ENCODE results near the gene ZNF329. TPM values are rescaled to one million over a fixed set of nuclear protein-coding genes. Genes with fewer than 3 reads are reported as not detected.

ZNF329 gene
- total and polyA plus RNA-seq, 3 donors from 2014 or later = 19.8 to 24.2 (median 20.7) TPM

GRCh38 chr19:58089846-58090245 lies 60.7 kb downstream of the ZNF329 start:
- Histone ChIP-seq H3K36me3 (ENCODE audit: low read depth, missing control alignments) (no peaks in the 10 kb centered on the region), H3K4me1 (no peaks in the 10 kb centered on the region), H3K4me3 (no peak overlapping the region), H3K9me3 (no peaks in the 10 kb centered on the region), H3K27me3 (no peaks in the 10 kb centered on the region), H3K27ac (no peak overlapping the region)
- TF ChIP-seq CTCF (IDR thresholded peaks at IDR 0.05) (no peak), POLR2A (IDR thresholded peaks at IDR 0.05) (no peak)
- WGBS, 2 donors = 86 to 99% methylated on average over 1 to 15 of the region's 16 CpGs
- intact Hi-C loops (cut with DNase I; ENCODE audit: low total_unique reads) = no loop called here
- no peak for DNase-seq

- H3K9me3 ChIP-seq = no peaks in the 10 kb centered on the region
Measured at GRCh38 chr19:58088521-58089052, 62.0 kb downstream of the ZNF329 start.

GRCh38 chr19:58086825-58087710 lies 63.5 kb downstream of the ZNF329 start:
- intact Hi-C loops (cut with DNase I; ENCODE audit: low total_unique reads) = no loop called here
- TF ChIP-seq POLR2A (IDR thresholded peaks at IDR 0.05) = no peak
- no peak for TF ChIP-seq CTCF (IDR thresholded peaks at IDR 0.05)
- H3K36me3 ChIP-seq (ENCODE audit: low read depth, missing control alignments) = no peaks in the 10 kb centered on the region
- H3K9me3 ChIP-seq = no peaks in the 10 kb centered on the region
- no peaks in the 10 kb centered on the region for H3K4me1 ChIP-seq
- no peak overlapping the region for H3K27ac ChIP-seq
- no peak overlapping the region for H3K4me3 ChIP-seq
- H3K27me3 ChIP-seq = no peaks in the 10 kb centered on the region
- 95 to 96% methylated on average over 13 to 23 of the region's 23 CpGs for WGBS, 2 donors
- no peak for DNase-seq

More at GRCh38 chr19:58088521-58089052, 62.0 kb downstream of the ZNF329 start:
- Histone ChIP-seq H3K27me3 (no peaks in the 10 kb centered on the region), H3K36me3 (ENCODE audit: low read depth, missing control alignments) (no peaks in the 10 kb centered on the region), H3K27ac (no peak overlapping the region), H3K4me1 (no peaks in the 10 kb centered on the region), H3K4me3 (no peak overlapping the region)
- TF ChIP-seq CTCF (IDR thresholded peaks at IDR 0.05) = no peak
- TF ChIP-seq POLR2A (IDR thresholded peaks at IDR 0.05) = no peak
- no peak for DNase-seq
- 93 to 97% methylated on average over 9 to 13 of the region's 13 CpGs for WGBS, 2 donors
- intact Hi-C loops (cut with DNase I; ENCODE audit: low total_unique reads) = no loop called here

GRCh38 chr19:58085348-58085875 lies 65.2 kb downstream of the ZNF329 start:
- no peak for DNase-seq
- Histone ChIP-seq H3K4me3 (peak overlapping the region in 1 of 2 donors; percentile 52), H3K36me3 (ENCODE audit: low read depth, missing control alignments) (no peaks in the 10 kb centered on the region), H3K9me3 (no peaks in the 10 kb centered on the region), H3K4me1 (no peaks in the 10 kb centered on the region), H3K27ac (no peak overlapping the region), H3K27me3 (no peaks in the 10 kb centered on the region)
- intact Hi-C loops (cut with DNase I; ENCODE audit: low total_unique reads) = no loop called here
- no peak for TF ChIP-seq CTCF (IDR thresholded peaks at IDR 0.05)
- no peak for TF ChIP-seq POLR2A (IDR thresholded peaks at IDR 0.05)
- WGBS, 2 donors = 70% methylated on average over 27 of the region's 29 CpGs; no CpG with 5 or more reads in 1 of the 2 donors
